SK-N-SH (cell line): ENCODE measurements around the gene HEPACAM. TPM values are rescaled to one million over a fixed set of nuclear protein-coding genes. Genes with fewer than 3 reads are reported as not detected.

Source experiments
- CTCF ChIA-PET: fragments of 300-600, 350-600 bp; formaldehyde crosslinking; extraction: SDS; loops from one replicate; lab custom pipeline; 2021; lab: Yijun Ruan, JAX
- POLR2A ChIA-PET: fragments of 350-600 bp; sonication (Branson Sonifier 250); formaldehyde crosslinking; extraction: SDS; loops from one replicate; lab custom pipeline; 2020; ENCODE audit warnings: antibody characterized with exemption, inconsistent platforms; lab: Yijun Ruan, JAX
- DNase-seq: peaks from one replicate; pipeline ENCODE4 v3.0.0; 2012
- H2AFZ ChIP-seq: fragments of 200-600 bp; sonication (generic); 2 replicates; pipeline ENCODE4 v1.8.1; 2016; ENCODE audit warnings: antibody characterized with exemption, mild to moderate bottlenecking, low read depth
- H3F3A ChIP-seq: fragments of 200-600 bp; sonication (generic); replicated peaks from 2 replicates; pipeline ENCODE3; 2016; ENCODE audit warnings: antibody characterized with exemption, mild to moderate bottlenecking; ENCODE audit not compliant: insufficient read depth
- H3K27ac ChIP-seq, 2 experiments: fragments of 200-500 bp in 1 of 2; fragments of 200-600 bp in 1 of 2; sonication (Bioruptor generic) in 1 of 2; sonication (generic), shearing (Covaris generic) in 1 of 2; 2 replicates each; pipeline versions ENCODE4 v1.5.1 to v1.6.1; 2014 to 2016; ENCODE audit warnings: low read depth in 2 of 2, inconsistent platforms in 1 of 2, low read length in 1 of 2, mild to moderate bottlenecking in 1 of 2, mixed read lengths in 1 of 2
- H3K27me3 ChIP-seq: fragments of 200-600 bp; sonication (generic), shearing (Covaris generic); 2 replicates; pipeline ENCODE4 v1.6.1; 2016; ENCODE audit warnings: mixed run types; ENCODE audit not compliant: insufficient read depth
- H3K36me3 ChIP-seq, 2 experiments: fragments of 200-500 bp in 1 of 2; fragments of 200-600 bp in 1 of 2; sonication (Bioruptor generic) in 1 of 2; sonication (generic) in 1 of 2; replicated peaks in 1 of 2; 2 replicates each; pipeline versions ENCODE3 to v1.5.1; 2014 to 2016; ENCODE audit warnings: low read length in 1 of 2, mild to moderate bottlenecking in 1 of 2; ENCODE audit not compliant: insufficient read depth in 2 of 2, control insufficient read depth in 1 of 2
- H3K4me1 ChIP-seq, 2 experiments: fragments of 200-500 bp in 1 of 2; fragments of 200-600 bp in 1 of 2; sonication (Bioruptor generic) in 1 of 2; sonication (generic), shearing (Covaris generic) in 1 of 2; 2 replicates each; pipeline versions ENCODE4 v1.5.1 to v1.6.1; 2014 to 2016; ENCODE audit warnings: low read depth in 1 of 2, low read length in 1 of 2, mixed run types in 1 of 2; ENCODE audit not compliant: insufficient read depth in 2 of 2, control insufficient read depth in 1 of 2
- H3K4me2 ChIP-seq: fragments of 200-600 bp; sonication (generic), shearing (Covaris generic); 2 replicates; pipeline ENCODE4 v1.6.1; 2017; ENCODE audit warnings: mixed run types
- H3K4me3 ChIP-seq, 2 experiments: fragments of 200-500 bp in 1 of 2; fragments of 200-600 bp in 1 of 2; sonication (Bioruptor generic) in 1 of 2; sonication (generic), shearing (Covaris generic) in 1 of 2; 2 replicates each; pipeline versions ENCODE4 v1.5.1 to v1.8.1; 2014 to 2016; ENCODE audit warnings: low read depth in 2 of 2, inconsistent platforms in 1 of 2, low read length in 1 of 2, mild to moderate bottlenecking in 1 of 2, mixed read lengths in 1 of 2, moderate library complexity in 1 of 2
- H3K79me2 ChIP-seq: fragments of 200-600 bp; sonication (generic); 2 replicates; pipeline ENCODE4 v1.8.1; 2017; ENCODE audit warnings: mild to moderate bottlenecking; ENCODE audit not compliant: insufficient read depth
- H3K9ac ChIP-seq: fragments of 200-600 bp; sonication (generic); 2 replicates; pipeline ENCODE4 v1.6.1; 2017; ENCODE audit warnings: mixed run types
- H3K9me2 ChIP-seq: fragments of 200-600 bp; sonication (generic); 2 replicates; pipeline ENCODE4 v1.6.1; 2017; ENCODE audit warnings: mixed run types
- H3K9me3 ChIP-seq: fragments of 200-600 bp; sonication (generic); 2 replicates; pipeline ENCODE4 v1.6.1; 2017; ENCODE audit warnings: mixed run types, mild to moderate bottlenecking, moderate library complexity
- H4K20me1 ChIP-seq: fragments of 200-600 bp; sonication (generic); 2 replicates; pipeline ENCODE4 v1.6.1; 2017; ENCODE audit warnings: mild to moderate bottlenecking, mixed run types; ENCODE audit not compliant: insufficient read depth
- CHD2 ChIP-seq: fragments of 150-350 bp; IDR thresholded peaks from 2 replicates; pipeline ENCODE4 v1.6.1; 2018; ENCODE audit warnings: low read length; ENCODE audit not compliant: partially characterized antibody
- CTCF ChIP-seq: fragments of 200-600 bp; sonication (generic); IDR thresholded peaks from 2 replicates; pipeline ENCODE4 v1.6.1; 2017; ENCODE audit warnings: antibody characterized with exemption, mild to moderate bottlenecking, moderate library complexity
- ELF1 ChIP-seq: IDR thresholded peaks from 2 replicates; pipeline ENCODE4 v1.4.0; 2012
- FOSL2 ChIP-seq: IDR thresholded peaks from 2 replicates; pipeline ENCODE4 v1.4.0; 2012; ENCODE audit warnings: low read depth, mild to moderate bottlenecking, moderate library complexity, borderline replicate concordance
- GABPA ChIP-seq: IDR thresholded peaks from 2 replicates; pipeline ENCODE4 v1.4.0; 2012; ENCODE audit warnings: low read depth, mild to moderate bottlenecking
- GATA2 ChIP-seq: sonication (generic); formaldehyde crosslinking; IDR thresholded peaks from 2 replicates; pipeline ENCODE4 v1.5.0; 2020; ENCODE audit warnings: mild to moderate bottlenecking, missing genetic modification reagents
- IRF3 ChIP-seq: fragments of 150-350 bp; IDR thresholded peaks from 2 replicates; pipeline ENCODE4 v1.6.1; 2016; ENCODE audit warnings: mild to moderate bottlenecking, low read depth, low read length
- MAX ChIP-seq: IDR thresholded peaks from 2 replicates; pipeline ENCODE4 v1.4.0; 2012; ENCODE audit warnings: low read depth
- MXI1 ChIP-seq: IDR thresholded peaks from 2 replicates; pipeline ENCODE4 v1.6.1; 2012; ENCODE audit warnings: mild to moderate bottlenecking, low read depth, low read length, improper control_type of control experiment
- NFIC ChIP-seq: IDR thresholded peaks from 2 replicates; pipeline ENCODE4 v1.4.0; 2012; ENCODE audit warnings: borderline replicate concordance
- NRF1 ChIP-seq: IDR thresholded peaks from 2 replicates; pipeline ENCODE4 v1.6.1; 2012; ENCODE audit warnings: low read depth, mild to moderate bottlenecking, low read length
- PBX3 ChIP-seq: IDR thresholded peaks from 2 replicates; pipeline ENCODE4; 2012
- RCOR1 ChIP-seq: fragments of 150-350 bp; IDR thresholded peaks from 2 replicates; pipeline ENCODE4 v1.6.1; 2017; ENCODE audit warnings: antibody characterized with exemption, low read length
- SIN3A ChIP-seq: IDR thresholded peaks from 2 replicates; pipeline ENCODE4 v1.6.1; 2012; ENCODE audit warnings: low read depth, mild to moderate bottlenecking, low read length, moderate library complexity, borderline replicate concordance
- SMC3 ChIP-seq: IDR thresholded peaks from 2 replicates; pipeline ENCODE4 v1.6.1; 2012; ENCODE audit warnings: low read depth, low read length, improper control_type of control experiment
- TAF1 ChIP-seq: IDR thresholded peaks from 2 replicates; pipeline ENCODE4 v1.6.1; 2012; ENCODE audit warnings: low read depth, mild to moderate bottlenecking, low read length, moderate library complexity, borderline replicate concordance
- TCF12 ChIP-seq: IDR thresholded peaks from 2 replicates; pipeline ENCODE4 v1.4.0; 2012
- USF2 ChIP-seq: fragments of 150-350 bp; IDR thresholded peaks from 2 replicates; pipeline ENCODE4 v1.6.1; 2017; ENCODE audit warnings: antibody characterized with exemption, low read length, low read depth, borderline replicate concordance
- YY1 ChIP-seq: IDR thresholded peaks from 2 replicates; pipeline ENCODE4 v1.4.0; 2012; ENCODE audit warnings: low read depth, mild to moderate bottlenecking
- WGBS: methylation state at CpG from one replicate; pipeline ENCODE4 v1.1.6; 2017; ENCODE audit warnings: low lambda C conversion rate; 5-methylcytosine and 5-hydroxymethylcytosine counted together
- polyA plus RNA-seq, 3 experiments: library from polyadenylated mRNA; depleted of rRNA; stranded (reverse); fragments of >200 nt; gene quantifications; 2 replicates each; pipeline ENCODE4 v1.2.3, GENCODE V29; 2012

HEPACAM gene
- polyA plus RNA-seq, 1 of the 3 experiments (the other 2 are of a cell fraction): not detected

GRCh38 chr11:124928942-124929665 is 6.7 kb downstream of the HEPACAM start:
- Histone ChIP-seq H4K20me1 (no peaks in the 10 kb centered on the region), H3K4me1 (no peaks in the 10 kb centered on the region), H3K4me2 (no peak overlapping the region), H3K27me3 (no peaks in the 10 kb centered on the region), H3K9ac (no peak overlapping the region), H2AFZ (no peak overlapping the region), H3K79me2 (no peaks in the 10 kb centered on the region), H3F3A (no peaks in the 10 kb centered on the region), H3K9me3 (no peaks in the 10 kb centered on the region), H3K9me2 (no peaks in the 10 kb centered on the region), H3K4me3 (no peak overlapping the region), H3K27ac (no peak overlapping the region), H3K36me3 (no peaks in the 10 kb centered on the region)
- ChIA-PET POLR2A (no interaction called here), CTCF (interaction anchor here (0.6 kb wide), 1 partner anchor 486 kb away, joined by 3 read pairs; no protein-coding TSS in a partner anchor)
- TF ChIP-seq MXI1: no peak
- no peak for TF ChIP-seq SMC3
- no peak for TF ChIP-seq GABPA
- no peak for TF ChIP-seq GATA2 (CRISPR knock-in tag)
- TF ChIP-seq ELF1: no peak
- TF ChIP-seq NFIC: no peak
- TF ChIP-seq FOSL2: no peak
- no peak for TF ChIP-seq NRF1
- no peak for TF ChIP-seq CTCF
- TF ChIP-seq IRF3: no peak
- TF ChIP-seq PBX3: no peak
- TF ChIP-seq CHD2: no peak
- no peak for TF ChIP-seq YY1
- TF ChIP-seq RCOR1: no peak
- no peak for TF ChIP-seq SIN3A
- no peak for TF ChIP-seq USF2
- no peak for TF ChIP-seq MAX
- TF ChIP-seq TAF1: no peak
- no peak for TF ChIP-seq TCF12
- DNase-seq: no peak
- 19% methylated on average over 4 of the region's 4 CpGs for WGBS
